GM15510 (cell line): Measurements from ENCODE around the gene BMERB1.

ENCODE experiments used
- POLR2A ChIP-seq: IDR thresholded peaks from 3 replicates; pipeline ENCODE4 v1.6.1; 2011; ENCODE audit warnings: borderline replicate concordance; ENCODE audit not compliant: insufficient read length; ENCODE audit errors: extremely low read depth

BMERB1 gene

GRCh38 chr16:15460601-15461000 is 26.2 kb downstream of the BMERB1 start:
- no peak for TF ChIP-seq POLR2A

- TF ChIP-seq POLR2A = no peak
Observed at GRCh38 chr16:15461376-15461775, 27.0 kb downstream of the BMERB1 start.

GRCh38 chr16:15464401-15465186 is 30.2 kb downstream of the BMERB1 start:
- no peak for TF ChIP-seq POLR2A

GRCh38 chr16:15466131-15466530 is 31.7 kb downstream of the BMERB1 start:
- no peak for TF ChIP-seq POLR2A

GRCh38 chr16:15466886-15467781 is 32.7 kb downstream of the BMERB1 start:
- no peak for TF ChIP-seq POLR2A

GRCh38 chr16:15477802-15478201 is 43.4 kb downstream of the BMERB1 start:
- no peak for TF ChIP-seq POLR2A

GRCh38 chr16:15482068-15482747 is 47.8 kb downstream of the BMERB1 start:
- no peak for TF ChIP-seq POLR2A

- no peak for TF ChIP-seq POLR2A
Observed at GRCh38 chr16:15482748-15483298, 48.4 kb downstream of the BMERB1 start.

- TF ChIP-seq POLR2A = no peak
Observed at GRCh38 chr16:15483857-15484256, 49.5 kb downstream of the BMERB1 start.

GRCh38 chr16:15484662-15485061 is 50.3 kb downstream of the BMERB1 start:
- TF ChIP-seq POLR2A = no peak

GRCh38 chr16:15485175-15485574 is 50.8 kb downstream of the BMERB1 start:
- TF ChIP-seq POLR2A = no peak

GRCh38 chr16:15486661-15487060 is 52.3 kb downstream of the BMERB1 start:
- TF ChIP-seq POLR2A = no peak

GRCh38 chr16:15487336-15488284 is 53.2 kb downstream of the BMERB1 start:
- TF ChIP-seq POLR2A = no peak

GRCh38 chr16:15489016-15489415 is 54.6 kb downstream of the BMERB1 start:
- no peak for TF ChIP-seq POLR2A
